K562 (cell line): ENCODE data around the gene PNPLA2. TPM values are rescaled to one million over a fixed set of nuclear protein-coding genes. Genes with fewer than 3 reads are reported as not detected.

ENCODE experiments used
- BMI1 ChIP-seq: fragments of 150-350 bp; IDR thresholded peaks from 2 replicates; pipeline ENCODE4 v1.6.1; 2014; ENCODE audit warnings: low read length
- CEBPB ChIP-seq: fragments of 450-650 bp; IDR thresholded peaks from 2 replicates; pipeline ENCODE4 v1.6.1; 2016; ENCODE audit warnings: missing genetic modification characterization, missing compliant biosample characterization
- DACH1 ChIP-seq: fragments of 450-650 bp; IDR thresholded peaks from 2 replicates; pipeline ENCODE4 v1.6.1; 2018; ENCODE audit not compliant: partially characterized antibody
- E2F3 ChIP-seq: fragments of 250-450 bp; sonication (Bioruptor Pico); IDR thresholded peaks from 2 replicates; pipeline ENCODE4 v1.4.0; 2020; ENCODE audit warnings: mild to moderate bottlenecking
- ETV6 ChIP-seq, 3 experiments: fragments of 150-350 bp in 1 of 3; sonication (generic) in 1 of 3; formaldehyde crosslinking in 1 of 3; IDR thresholded peaks; 2 replicates each; pipeline versions ENCODE4 v1.6.1 to v1.8.0; 2014 to 2022; ENCODE audit warnings: borderline replicate concordance in 2 of 3, low read depth in 2 of 3, antibody characterized with exemption in 1 of 3, low read length in 1 of 3, mild to moderate bottlenecking in 1 of 3, missing genetic modification reagents in 1 of 3
- HDAC3 ChIP-seq: fragments of 450-650 bp; IDR thresholded peaks from 2 replicates; pipeline ENCODE4 v1.6.1; 2018; ENCODE audit warnings: borderline replicate concordance, mild to moderate bottlenecking, moderate library complexity; ENCODE audit not compliant: partially characterized antibody
- MCM5 ChIP-seq: fragments of 450-650 bp; IDR thresholded peaks from 2 replicates; pipeline ENCODE4 v1.6.1; 2016; ENCODE audit warnings: low read depth
- NCOA6 ChIP-seq: fragments of 450-650 bp; IDR thresholded peaks from 2 replicates; pipeline ENCODE4 v1.6.1; 2017; ENCODE audit warnings: mild to moderate bottlenecking
- NFIX ChIP-seq: fragments of 250-450 bp; sonication (Bioruptor Pico); IDR thresholded peaks from 2 replicates; pipeline ENCODE4 v1.4.0; 2020; ENCODE audit warnings: low read depth, mild to moderate bottlenecking, moderate library complexity
- SIN3A ChIP-seq, 2 experiments: fragments of 150-350 bp in 1 of 2; IDR thresholded peaks; 2 replicates each; pipeline ENCODE4 v1.6.1; 2011 to 2016; ENCODE audit warnings: borderline replicate concordance in 2 of 2, low read depth in 2 of 2, low read length in 2 of 2, mild to moderate bottlenecking in 2 of 2, moderate library complexity in 2 of 2; ENCODE audit not compliant: control insufficient read depth in 1 of 2
- STAT6 ChIP-seq: sonication (generic); formaldehyde crosslinking; IDR thresholded peaks from 2 replicates; pipeline ENCODE4 v1.8.1; 2023; ENCODE audit warnings: mild to moderate bottlenecking, missing genetic modification reagents
- TCF15 ChIP-seq: fragments of 250-450 bp; sonication (Bioruptor Pico); IDR thresholded peaks from 2 replicates; pipeline ENCODE4 v1.8.0; 2022; ENCODE audit warnings: moderate library complexity, mild to moderate bottlenecking, inconsistent platforms
- TCF3 ChIP-seq: sonication (generic); formaldehyde crosslinking; IDR thresholded peaks from 2 replicates; pipeline ENCODE4 v1.4.0; 2020; ENCODE audit warnings: mild to moderate bottlenecking, missing genetic modification reagents
- THRA ChIP-seq: fragments of 450-650 bp; IDR thresholded peaks from 2 replicates; pipeline ENCODE4 v1.6.1; 2017; ENCODE audit warnings: mild to moderate bottlenecking, moderate library complexity
- USF1 ChIP-seq: sonication (generic); formaldehyde crosslinking; IDR thresholded peaks from 2 replicates; pipeline ENCODE4 v1.9.0; 2022; ENCODE audit warnings: mild to moderate bottlenecking, missing genetic modification reagents
- ZBTB12 ChIP-seq: fragments of 250-450 bp; sonication (Bioruptor Pico); IDR thresholded peaks from 2 replicates; pipeline ENCODE4 v1.4.0; 2020
- ZBTB34 ChIP-seq: fragments of 250-450 bp; sonication (Bioruptor Pico); IDR thresholded peaks from 2 replicates; pipeline ENCODE4 v1.8.0; 2021; ENCODE audit warnings: mild to moderate bottlenecking, moderate library complexity
- ZBTB7A ChIP-seq: IDR thresholded peaks from 2 replicates; pipeline ENCODE4 v1.6.1; 2011; ENCODE audit warnings: low read depth, mild to moderate bottlenecking, low read length, moderate library complexity, borderline replicate concordance; ENCODE audit not compliant: control insufficient read depth
- ZNF764 ChIP-seq: fragments of 250-450 bp; sonication (Bioruptor Pico); IDR thresholded peaks from 2 replicates; pipeline ENCODE4 v1.4.0; 2020; ENCODE audit warnings: low read depth, mild to moderate bottlenecking, moderate library complexity
- polyA plus RNA-seq, 8 experiments: library from polyadenylated mRNA; depleted of rRNA in 4 of 8; stranded (reverse) in 5 of 8; unstranded in 3 of 8; fragments of >200 nt; fragmentation: Nextera tagmentation in 2 of 8; fragmentation: Illumina TruSeq in 1 of 8; extraction: Ambion mirVana in 2 of 8; extraction: Trizol in 1 of 8; gene quantifications; 2 replicates each; pipeline versions ENCODE4 v1.2.1 to v1.2.3, GENCODE V29; 2011 to 2014; ENCODE audit warnings: inconsistent platforms in 1 of 8, missing spikeins in 1 of 8
- total RNA-seq, 7 experiments: library from RNA; depleted of rRNA in 6 of 7; stranded (reverse); fragments of >200 nt in 6 of 7; fragmentation: Illumina TruSeq in 2 of 7; extraction: Trizol in 2 of 7; gene quantifications; 2 replicates each; pipeline versions ENCODE4 v1.2.1 to v1.2.3, GENCODE V29; 2011 to 2021; ENCODE audit warnings: low replicate concordance in 1 of 7

PNPLA2 gene
- total and polyA plus RNA-seq, 9 of the 15 experiments (the other 6 are each of a cell fraction or from before 2014, with no cell fraction given) = 0.39 to 87.1 (median 8.4) TPM

- TF ChIP-seq SIN3A (IDR thresholded peaks at IDR 0.05; ENCODE audit: borderline replicate concordance in 2 of 2, control insufficient read depth in 1 of 2, low read depth in 2 of 2, low read length in 2 of 2) = 0 out of 4 replicates have a peak, but pooled peaks of 1 of the 2 experiments have one; percentile 24
- no peak for TF ChIP-seq MCM5
- TF ChIP-seq DACH1 = no peak
- TF ChIP-seq E2F3 (CRISPR knock-in tag) = 0 out of 2 replicates have a peak, but pooled peaks have one; percentile 39
- 0 out of 2 replicates have a peak, but pooled peaks have one; percentile 12 for TF ChIP-seq ZBTB7A
- TF ChIP-seq HDAC3 = no peak
- no peak for TF ChIP-seq USF1 (CRISPR knock-in tag)
- TF ChIP-seq TCF3 (CRISPR knock-in tag) = no peak
- TF ChIP-seq ZBTB34 = no peak
- TF ChIP-seq CEBPB (tag) = no peak
- no peak for TF ChIP-seq STAT6 (CRISPR knock-in tag)
- TF ChIP-seq NCOA6 = no peak
- TF ChIP-seq THRA = no peak
- no peak for TF ChIP-seq ZBTB12 (CRISPR knock-in tag)
- no peak for TF ChIP-seq ZNF764 (CRISPR knock-in tag)
- 0 out of 2 replicates have a peak, but pooled peaks have one; percentile 43 for TF ChIP-seq TCF15 (CRISPR knock-in tag)
- TF ChIP-seq ETV6 (IDR thresholded peaks at IDR 0.05; ENCODE audit: borderline replicate concordance in 1 of 2, low read depth in 2 of 2, low read length in 1 of 2) = no peak
- TF ChIP-seq ETV6 (CRISPR knock-in tag; IDR thresholded peaks at IDR 0.05; ENCODE audit: borderline replicate concordance) = no peak
- no peak for TF ChIP-seq NFIX (CRISPR knock-in tag)
- TF ChIP-seq BMI1 = no peak
Measured at GRCh38 chr11:819943-820649, 1.4 kb downstream of the PNPLA2 start (continued).
